Colonic mucosa (tissue), 4 donors: ENCODE data around the gene ZBTB17. TPM values are rescaled to one million over a fixed set of nuclear protein-coding genes. Genes with fewer than 3 reads are reported as not detected.

Source experiments
- DNase-seq: peaks from one replicate; pipeline ENCODE4 v3.0.0-alpha.2; 2020
- H3K27ac ChIP-seq: fragments of 200-600 bp; one replicate; pipeline ENCODE4 v1.8.0; 2021
- H3K27me3 ChIP-seq: fragments of 200-600 bp; one replicate; pipeline ENCODE4 v1.8.0; 2021
- H3K36me3 ChIP-seq: fragments of 200-600 bp; one replicate; pipeline ENCODE4 v1.8.0; 2021
- H3K4me1 ChIP-seq: fragments of 200-600 bp; one replicate; pipeline ENCODE4 v1.8.0; 2021; ENCODE audit warnings: mild to moderate bottlenecking
- H3K4me3 ChIP-seq: fragments of 200-600 bp; one replicate; pipeline ENCODE4 v1.8.0; 2021
- H3K9ac ChIP-seq, 2 donors: one replicate each; pipeline ENCODE4 v1.7.0; 2013; ENCODE audit warnings: control low read depth in 2 of 2, low read depth in 2 of 2, low read length in 2 of 2
- H3K9me3 ChIP-seq: fragments of 200-600 bp; one replicate; pipeline ENCODE4 v1.8.0; 2021
- CTCF ChIP-seq: fragments of 200-600 bp; IDR thresholded peaks from one replicate; pipeline ENCODE4 v1.8.0; 2022; ENCODE audit warnings: antibody characterized with exemption, mild to moderate bottlenecking
- intact Hi-C: fragments of 100-400 bp; cut with DNase I; formaldehyde crosslinking; loops from one replicate; pipeline ENCODE4 v1.14.1; 2022
- total RNA-seq, 2 donors: library from RNA; stranded (reverse); fragmentation: NEBNext Ultra II Directional in 1 of 2; extraction: Animal tissue kit (Norgen Biotek cat#: 25700) in 1 of 2; gene quantifications; one replicate each; pipeline ENCODE4 v1.2.1, GENCODE V29; 2021
- donor health status: healthy.
- donor health status: DM: no; HTN: no; CAD: no.
- donor health status: DM: no; HTN: no; CAD: no.

The ZBTB17 gene
- total RNA-seq, 2 donors from 2014 or later = 24.9 to 36.3 TPM

GRCh38 chr1:16013220-16013907 is 37.5 kb upstream of the ZBTB17 start:
- no peak for TF ChIP-seq CTCF
- no peaks in the 10 kb centered on the region for H3K9me3 ChIP-seq
- peak overlapping the region; percentile 40 to 53 for H3K9ac ChIP-seq
- DNase-seq = peak; percentile 63
- H3K27me3 ChIP-seq = no peaks in the 10 kb centered on the region
- peak overlapping the region; percentile 43 for H3K4me3 ChIP-seq
- peak overlapping the region; percentile 37 for H3K27ac ChIP-seq
- peaks cover 4% of the 10 kb centered on the region for H3K4me1 ChIP-seq
- H3K36me3 ChIP-seq = no peaks in the 10 kb centered on the region
- intact Hi-C loops = no loop called here

- DNase-seq = peak; percentile 62
- H3K4me1 ChIP-seq = peaks cover 4% of the 10 kb centered on the region
- H3K27ac ChIP-seq = peak overlapping the region; percentile 37
- no peaks in the 10 kb centered on the region for H3K27me3 ChIP-seq
- peak overlapping the region; percentile 40 to 53 for H3K9ac ChIP-seq
- peak overlapping the region; percentile 43 for H3K4me3 ChIP-seq
- H3K36me3 ChIP-seq = no peaks in the 10 kb centered on the region
- intact Hi-C loops = no loop called here
- H3K9me3 ChIP-seq = no peaks in the 10 kb centered on the region
- no peak for TF ChIP-seq CTCF
These were observed 36.8 kb upstream of the ZBTB17 start for GRCh38 chr1:16012590-16013219.

GRCh38 chr1:16011936-16012589 is 36.2 kb upstream of the ZBTB17 start:
- TF ChIP-seq CTCF = no peak
- Histone ChIP-seq H3K27ac (no peak overlapping the region), H3K9me3 (no peaks in the 10 kb centered on the region), H3K4me1 (peaks cover 4% of the 10 kb centered on the region), H3K27me3 (no peaks in the 10 kb centered on the region), H3K36me3 (no peaks in the 10 kb centered on the region), H3K4me3 (no peak overlapping the region), H3K9ac (no peak overlapping the region)
- intact Hi-C loops = no loop called here
- DNase-seq = no peak

- no peak for TF ChIP-seq CTCF
- Histone ChIP-seq H3K9me3 (no peaks in the 10 kb centered on the region), H3K4me3 (no peak overlapping the region), H3K27ac (no peak overlapping the region), H3K9ac (no peak overlapping the region), H3K36me3 (no peaks in the 10 kb centered on the region), H3K4me1 (peaks cover 4% of the 10 kb centered on the region), H3K27me3 (no peaks in the 10 kb centered on the region)
- intact Hi-C loops = no loop called here
- no peak for DNase-seq
These were observed 34.9 kb upstream of the ZBTB17 start for GRCh38 chr1:16010837-16011236.

GRCh38 chr1:16009678-16010077 is 33.8 kb upstream of the ZBTB17 start:
- Histone ChIP-seq H3K9me3 (no peaks in the 10 kb centered on the region), H3K4me3 (no peak overlapping the region), H3K36me3 (no peaks in the 10 kb centered on the region), H3K9ac (no peak overlapping the region), H3K27me3 (no peaks in the 10 kb centered on the region), H3K27ac (no peak overlapping the region), H3K4me1 (peaks cover 4% of the 10 kb centered on the region)
- no peak for DNase-seq
- no peak for TF ChIP-seq CTCF
- intact Hi-C loops = loop anchor here (2.0 kb wide), 2 partner anchors 23 to 47 kb away; no protein-coding TSS in a partner anchor
